GM21423 (cell line): ENCODE data around the gene PTGES3L.
"Not testable (repeated sequence)": the region's sequence is repeated elsewhere in the genome, so short reads cannot be mapped to it uniquely, and the experiment has no call there.

Experiments used
- ATAC-seq: cut with Tn5 transposase; IDR thresholded peaks from one replicate; pipeline ENCODE4 v1.9.1; 2021; ENCODE audit warnings: mild to moderate bottlenecking, moderate library complexity; ENCODE audit not compliant: unreplicated experiment

PTGES3L gene

GRCh38 chr17:42923472-42923871 lies 56.4 kb downstream of the PTGES3L start:
- not testable (repeated sequence) for ATAC-seq

GRCh38 chr17:42922294-42922693 lies 57.6 kb downstream of the PTGES3L start:
- ATAC-seq = no peak

- ATAC-seq = no peak
Measured at GRCh38 chr17:42920922-42921321, 59.0 kb downstream of the PTGES3L start.

GRCh38 chr17:42920106-42920900 lies 59.6 kb downstream of the PTGES3L start:
- no peak for ATAC-seq

- not testable (repeated sequence) for ATAC-seq
Measured at GRCh38 chr17:42919522-42920077, 60.3 kb downstream of the PTGES3L start.

GRCh38 chr17:42918902-42919521 lies 60.9 kb downstream of the PTGES3L start:
- ATAC-seq = no peak
